Measurements from ENCODE around the gene MAP2K5.

Gene MAP2K5

DNA sequence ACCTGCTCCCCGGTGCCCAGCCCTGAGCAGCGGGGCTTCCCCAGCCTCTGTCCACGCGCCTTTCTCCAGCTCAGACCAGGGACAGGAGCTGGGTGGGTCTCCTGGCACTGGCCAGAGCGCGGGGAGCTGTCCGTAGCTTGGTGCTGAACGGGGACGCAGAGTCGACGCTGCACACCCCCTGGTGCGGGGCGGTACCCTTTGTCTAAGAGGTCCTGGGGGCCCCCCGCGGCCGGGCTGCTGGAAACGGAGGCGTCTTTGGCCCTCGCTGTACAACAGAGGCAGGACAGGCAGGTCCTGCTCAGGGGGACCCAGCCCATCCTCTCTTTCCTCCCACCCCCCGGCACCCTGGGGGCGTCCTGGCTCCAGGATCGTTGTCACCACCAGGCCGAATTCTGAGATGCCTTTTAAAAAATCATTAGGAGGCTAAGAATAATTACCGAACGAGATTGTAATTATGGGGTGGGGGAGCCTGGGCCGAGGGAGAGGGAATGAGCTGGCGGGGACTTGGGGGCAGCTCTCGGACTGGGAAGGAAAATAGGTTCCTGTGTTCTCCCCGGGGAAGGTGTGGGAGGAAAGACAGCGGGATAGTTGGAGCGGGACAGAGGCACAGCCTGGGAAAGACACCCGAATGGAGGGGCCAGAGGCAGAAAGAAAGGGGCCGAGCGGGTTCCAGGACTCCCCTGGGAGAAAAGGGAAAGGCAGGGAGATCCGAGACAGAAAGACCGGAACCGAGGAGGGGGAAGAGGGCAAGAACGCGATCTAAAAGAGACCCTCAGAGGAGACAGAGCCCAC lies 278.7 kb downstream of the MAP2K5 start:
- Mint-ChIP-seq H3K27ac (no peak overlapping the region), H3K4me1 (peaks cover 48% of the 10 kb centered on the region)
- ATAC-seq, result peak; percentile 47

DNA sequence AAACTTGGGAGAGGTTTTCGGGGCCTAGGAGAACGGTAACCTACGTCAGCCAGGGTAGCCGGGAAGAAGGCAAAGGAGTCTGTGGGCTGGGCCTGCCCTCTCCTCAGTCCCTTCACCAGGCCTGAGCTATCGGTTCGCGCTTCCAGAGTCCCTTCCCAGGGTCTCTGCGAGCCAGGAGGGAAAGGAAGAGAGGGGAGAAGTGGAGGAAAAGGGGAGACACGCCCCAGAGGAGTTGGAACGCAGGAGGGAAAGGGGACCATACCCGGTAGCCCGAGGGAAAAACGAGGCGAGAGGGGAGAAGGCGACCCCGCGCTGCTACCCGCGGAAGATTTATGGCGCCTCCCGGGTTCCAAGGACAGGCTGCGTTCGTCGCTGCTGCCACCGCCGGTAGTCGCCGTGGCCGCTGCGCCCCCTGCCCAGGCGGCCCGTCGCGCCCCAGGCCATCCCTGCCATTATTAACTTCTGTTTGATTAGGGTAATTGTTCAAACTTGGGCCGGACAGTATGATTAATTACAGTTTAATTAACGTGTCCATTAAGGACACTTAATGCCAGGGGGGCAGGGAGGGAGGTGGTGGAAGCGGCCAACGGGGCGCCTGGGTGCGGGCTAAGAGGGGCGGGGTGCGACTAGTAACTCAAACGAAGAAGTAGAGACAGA lies 279.4 kb downstream of the MAP2K5 start:
- no peak overlapping the region for H3K27ac Mint-ChIP-seq
- H3K36me3 Mint-ChIP-seq, result peaks cover 21% of the 10 kb centered on the region
- DNase-seq (ENCODE audit: low spot score in 2 of 2) (no peak), ATAC-seq (no peak)
- H3K9me3 Mint-ChIP-seq, result no peaks in the 10 kb centered on the region
- H3K4me3 Mint-ChIP-seq, result peak overlapping the region; percentile 49
- H3K4me1 Mint-ChIP-seq, result peaks cover 51% of the 10 kb centered on the region

More for the DNA sequence above, 278.7 kb downstream of the MAP2K5 start:
- Mint-ChIP-seq H3K9me3 (no peaks in the 10 kb centered on the region), H3K36me3 (peaks cover 18% of the 10 kb centered on the region), H3K4me3 (peak overlapping the region; percentile 49)
- DNase-seq (ENCODE audit: low spot score in 2 of 2), result peak in 1 of 2 donors; percentile 67

DNA sequence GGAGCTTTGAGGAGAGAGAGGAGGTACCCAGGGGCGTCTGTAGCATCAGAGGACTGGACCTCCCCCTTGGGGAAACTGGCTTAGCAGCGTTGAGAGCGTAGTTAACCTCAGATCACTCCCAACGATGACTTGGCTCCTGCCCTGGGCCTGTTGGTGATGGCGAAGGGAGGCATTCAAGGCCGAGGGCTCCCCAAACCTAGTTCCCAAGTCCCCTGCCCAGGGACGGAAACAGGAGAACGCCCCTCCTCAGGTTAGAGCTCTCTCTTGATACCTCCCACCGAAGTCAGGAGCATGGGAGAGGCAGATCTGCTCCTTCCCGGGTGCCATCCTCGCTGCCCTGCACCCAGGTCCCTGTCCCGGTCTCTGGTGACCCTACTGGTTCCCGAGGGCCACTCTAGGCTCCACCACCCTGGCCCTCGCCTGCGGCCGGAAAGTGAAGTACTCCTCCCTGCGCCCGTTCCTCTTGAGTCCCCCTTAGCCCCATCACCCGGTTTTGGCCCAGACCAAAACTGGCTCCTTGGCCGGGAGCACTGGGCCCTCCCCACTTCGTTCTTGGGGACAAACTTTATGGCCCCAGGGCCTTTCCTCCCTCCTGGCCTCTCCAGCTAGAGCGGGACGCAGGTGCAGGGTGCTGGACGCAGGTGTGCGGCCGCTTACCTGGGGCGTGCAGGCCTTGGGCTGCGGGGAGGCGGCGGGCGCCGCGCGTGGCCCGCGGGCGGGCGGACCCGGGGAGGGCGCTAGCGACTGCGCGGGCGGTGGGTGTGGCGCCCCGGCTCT lies 280.2 kb downstream of the MAP2K5 start:
- Mint-ChIP-seq H3K4me1 (peaks cover 51% of the 10 kb centered on the region), H3K36me3 (peaks cover 21% of the 10 kb centered on the region), H3K27ac (no peak overlapping the region), H3K4me3 (peak overlapping the region; percentile 49), H3K9me3 (no peaks in the 10 kb centered on the region)
- DNase-seq (ENCODE audit: low spot score in 2 of 2) (peak in 1 of 2 donors; percentile 52), ATAC-seq (no peak)

DNA sequence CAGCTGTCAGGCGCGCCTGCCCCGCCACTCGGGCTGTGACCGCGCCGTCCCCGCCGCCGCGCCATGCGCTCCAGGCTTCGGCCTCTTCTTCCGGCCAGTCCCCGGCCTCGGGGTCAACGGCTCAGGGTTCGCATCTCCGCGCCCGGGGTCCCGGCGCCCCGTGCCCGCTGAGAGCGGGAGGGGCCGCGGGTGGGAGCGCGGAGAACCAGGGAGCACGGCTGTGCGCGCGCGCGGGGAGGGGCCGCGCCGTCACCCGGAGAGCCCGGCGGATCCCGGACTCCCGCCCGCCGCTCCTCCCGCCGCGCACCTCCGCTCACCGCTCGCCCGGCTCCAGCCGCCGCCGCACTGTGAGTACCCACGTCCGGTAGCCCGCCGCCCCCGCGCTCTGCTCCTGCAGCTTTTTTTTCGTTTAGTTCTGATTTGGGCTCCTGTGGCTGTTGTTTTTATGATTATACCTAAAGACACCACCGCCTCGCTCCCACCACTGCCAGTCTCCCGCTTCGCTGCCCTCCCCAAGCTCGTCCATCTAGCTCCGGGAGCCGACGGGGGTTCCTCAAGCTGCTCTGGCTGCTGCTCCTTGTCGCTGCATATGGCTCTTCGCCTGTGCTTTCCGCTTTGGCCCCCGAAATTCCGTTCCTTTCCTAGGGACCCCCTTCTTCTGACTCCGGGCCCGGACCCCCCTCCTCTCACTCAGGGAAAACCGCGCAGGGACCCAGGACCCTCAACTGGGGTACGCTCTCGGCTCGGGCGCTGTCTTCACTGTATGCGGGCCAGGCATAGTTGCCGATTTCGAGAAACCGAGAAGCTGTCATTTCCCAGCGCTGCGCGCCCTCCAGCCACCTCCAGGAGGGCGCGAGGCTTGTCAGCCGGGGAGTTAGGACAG lies 281.1 kb downstream of the MAP2K5 start:
- Mint-ChIP-seq H3K36me3 (peaks cover 21% of the 10 kb centered on the region), H3K4me3 (peak overlapping the region; percentile 75), H3K9me3 (no peaks in the 10 kb centered on the region), H3K4me1 (peaks cover 57% of the 10 kb centered on the region), H3K27ac (peak overlapping the region; percentile 55)
- peak; percentile 41 for ATAC-seq
- peak in 1 of 2 donors; percentile 50 for DNase-seq (ENCODE audit: low spot score in 2 of 2)

DNA sequence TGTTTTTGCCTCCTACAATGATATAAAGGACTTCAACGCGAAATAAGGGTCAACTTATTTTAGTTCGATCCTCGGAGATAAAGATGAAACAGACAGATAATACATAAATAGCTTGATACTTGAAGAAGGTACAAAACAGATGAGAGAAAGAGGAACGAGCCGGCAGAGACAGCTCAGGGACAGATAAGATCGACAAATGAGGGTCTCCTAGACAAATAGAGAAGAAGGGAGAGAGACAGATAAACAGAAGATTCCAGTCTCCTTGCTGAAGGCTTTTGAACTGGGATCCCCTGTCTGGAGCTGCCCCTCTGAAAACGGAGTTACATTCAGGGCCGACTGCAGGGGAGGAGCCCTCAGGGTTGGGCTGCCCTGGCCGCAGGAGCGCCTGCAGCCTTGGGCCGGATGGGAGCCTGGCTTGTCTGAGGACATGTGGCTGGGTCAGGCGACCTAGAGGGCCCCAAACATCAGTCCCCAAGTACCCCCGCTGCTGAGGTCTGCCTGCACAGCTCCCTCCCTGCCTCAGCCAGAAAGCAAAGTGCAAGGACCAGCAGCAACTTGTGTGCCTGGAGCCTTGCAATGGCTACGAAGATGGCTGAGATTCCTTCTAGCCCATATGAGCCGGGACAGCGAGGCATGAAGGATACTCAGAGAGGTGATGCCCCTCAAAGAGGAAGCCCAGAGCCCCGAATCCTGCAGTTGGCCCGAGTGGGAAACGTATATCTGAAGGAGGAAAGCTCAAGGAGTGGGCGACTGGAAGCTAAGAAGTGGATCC lies 281.9 kb downstream of the MAP2K5 start:
- peak in 1 of 2 donors; percentile 52 for DNase-seq (ENCODE audit: low spot score in 2 of 2)
- H3K36me3 Mint-ChIP-seq, result peaks cover 21% of the 10 kb centered on the region
- H3K9me3 Mint-ChIP-seq, result no peaks in the 10 kb centered on the region
- H3K27ac Mint-ChIP-seq, result peak overlapping the region; percentile 55
- peak overlapping the region; percentile 75 for H3K4me3 Mint-ChIP-seq
- peaks cover 61% of the 10 kb centered on the region for H3K4me1 Mint-ChIP-seq
- ATAC-seq, result no peak

DNA sequence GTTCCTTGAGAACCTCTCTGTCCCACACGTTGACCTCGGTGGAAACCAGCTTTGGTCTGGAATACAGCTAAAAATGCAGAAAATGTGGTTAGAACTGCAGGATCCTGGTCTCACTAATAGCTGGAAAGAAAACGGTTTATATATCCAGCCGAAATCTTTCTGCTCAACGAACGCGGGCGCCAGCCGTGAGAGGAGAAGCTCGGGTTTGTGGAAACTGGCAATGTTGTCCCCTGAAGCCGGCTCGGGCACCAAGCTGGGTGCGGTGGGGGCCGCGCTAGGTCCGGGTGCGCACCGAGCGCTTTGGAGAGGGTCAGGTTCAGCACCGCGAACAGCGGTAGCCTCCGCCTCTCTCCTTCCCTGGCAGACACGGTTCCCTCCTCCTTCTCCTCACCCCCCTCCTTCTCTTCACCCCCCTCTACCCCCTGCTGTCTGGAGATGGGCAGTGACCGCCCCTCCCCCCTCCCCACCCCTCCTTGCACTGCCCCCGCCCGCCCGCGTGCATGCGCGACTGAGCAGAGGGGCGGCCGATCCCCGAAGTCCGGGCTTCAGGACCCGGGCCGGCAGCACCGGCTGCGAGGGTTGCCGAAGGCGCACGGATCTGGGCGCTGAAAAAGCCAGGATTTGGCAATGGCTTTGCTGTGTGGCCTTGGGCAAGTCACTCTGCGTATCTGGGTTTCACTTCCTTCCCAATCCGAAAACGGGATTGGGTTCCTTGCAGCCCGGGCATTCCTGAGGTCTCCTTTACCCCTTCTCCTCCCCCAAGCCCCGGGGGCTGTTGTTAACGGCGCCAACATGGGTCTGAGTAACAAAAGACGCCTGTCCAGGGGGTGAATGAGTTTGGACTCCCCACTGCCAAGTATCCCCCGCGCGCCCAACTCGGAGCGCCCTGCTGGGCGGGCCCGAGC lies 282.7 kb downstream of the MAP2K5 start, which contains the start of gene SKOR1:
TSS of gene SKOR1 (plus strand) at position 534 of the 905 bp plus-strand sequence. CDS start at position 628, 94 bp downstream.
- no peaks in the 10 kb centered on the region for H3K9me3 Mint-ChIP-seq
- H3K4me1 Mint-ChIP-seq, result peaks cover 62% of the 10 kb centered on the region
- no peak within 1 kb of the TSS for H3K27ac Mint-ChIP-seq
- ATAC-seq (no peak), DNase-seq (ENCODE audit: low spot score in 2 of 2) (peak in 1 of 2 donors; percentile 57)
- peak within 1 kb of the TSS; percentile 18 for H3K4me3 Mint-ChIP-seq
- peaks cover 21% of the 10 kb centered on the region for H3K36me3 Mint-ChIP-seq

DNA sequence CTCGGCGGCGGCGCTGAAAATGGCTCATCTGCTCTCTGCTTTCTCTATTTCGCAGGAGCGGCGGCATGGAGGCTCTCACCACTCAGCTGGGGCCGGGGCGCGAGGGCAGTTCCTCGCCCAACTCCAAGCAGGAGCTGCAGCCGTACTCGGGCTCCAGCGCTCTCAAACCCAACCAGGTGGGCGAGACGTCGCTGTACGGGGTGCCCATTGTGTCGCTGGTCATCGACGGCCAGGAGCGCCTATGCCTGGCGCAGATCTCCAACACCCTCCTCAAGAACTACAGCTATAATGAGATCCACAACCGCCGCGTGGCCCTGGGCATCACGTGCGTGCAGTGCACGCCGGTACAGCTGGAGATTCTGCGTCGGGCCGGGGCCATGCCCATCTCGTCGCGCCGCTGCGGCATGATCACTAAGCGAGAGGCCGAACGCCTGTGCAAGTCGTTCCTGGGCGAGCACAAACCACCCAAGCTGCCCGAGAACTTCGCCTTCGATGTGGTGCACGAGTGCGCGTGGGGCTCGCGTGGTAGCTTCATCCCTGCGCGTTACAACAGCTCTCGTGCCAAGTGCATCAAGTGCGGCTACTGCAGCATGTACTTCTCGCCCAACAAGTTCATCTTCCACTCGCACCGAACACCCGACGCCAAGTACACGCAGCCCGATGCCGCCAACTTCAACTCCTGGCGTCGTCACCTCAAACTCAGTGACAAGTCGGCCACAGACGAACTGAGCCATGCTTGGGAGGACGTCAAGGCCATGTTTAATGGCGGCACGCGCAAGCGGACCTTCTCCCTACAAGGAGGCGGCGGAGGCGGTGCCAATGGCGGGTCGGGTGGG lies 283.6 kb downstream of the MAP2K5 start:
- Mint-ChIP-seq H3K4me3 (peak overlapping the region; percentile 18), H3K4me1 (peaks cover 53% of the 10 kb centered on the region), H3K9me3 (no peaks in the 10 kb centered on the region), H3K36me3 (peaks cover 21% of the 10 kb centered on the region), H3K27ac (no peak overlapping the region)
- ATAC-seq (no peak), DNase-seq (ENCODE audit: low spot score in 2 of 2) (peak in 1 of 2 donors; percentile 56)

DNA sequence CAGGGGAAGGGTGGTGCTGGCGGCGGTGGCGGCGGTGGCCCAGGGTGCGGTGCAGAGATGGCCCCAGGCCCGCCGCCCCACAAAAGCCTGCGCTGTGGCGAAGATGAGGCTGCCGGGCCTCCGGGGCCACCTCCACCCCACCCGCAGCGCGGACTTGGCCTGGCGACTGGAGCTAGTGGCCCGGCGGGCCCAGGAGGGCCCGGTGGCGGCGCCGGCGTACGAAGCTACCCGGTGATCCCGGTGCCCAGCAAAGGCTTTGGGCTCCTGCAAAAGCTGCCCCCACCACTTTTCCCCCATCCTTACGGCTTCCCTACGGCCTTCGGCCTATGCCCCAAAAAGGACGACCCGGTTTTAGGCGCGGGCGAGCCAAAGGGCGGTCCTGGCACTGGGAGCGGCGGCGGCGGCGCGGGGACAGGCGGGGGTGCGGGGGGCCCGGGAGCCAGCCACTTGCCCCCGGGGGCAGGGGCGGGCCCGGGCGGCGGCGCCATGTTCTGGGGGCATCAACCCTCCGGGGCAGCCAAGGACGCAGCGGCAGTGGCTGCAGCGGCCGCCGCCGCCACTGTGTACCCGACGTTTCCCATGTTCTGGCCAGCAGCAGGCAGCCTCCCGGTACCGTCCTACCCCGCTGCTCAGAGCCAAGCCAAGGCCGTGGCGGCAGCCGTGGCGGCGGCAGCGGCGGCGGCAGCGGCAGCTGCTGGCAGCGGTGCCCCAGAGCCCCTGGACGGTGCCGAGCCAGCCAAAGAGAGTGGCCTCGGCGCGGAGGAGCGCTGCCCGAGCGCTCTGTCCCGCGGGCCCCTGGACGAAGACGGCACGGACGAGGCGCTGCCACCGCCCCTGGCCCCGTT lies 284.4 kb downstream of the MAP2K5 start:
- Mint-ChIP-seq H3K27ac (no peak overlapping the region), H3K4me1 (peaks cover 45% of the 10 kb centered on the region), H3K4me3 (peak overlapping the region; percentile 18), H3K36me3 (peaks cover 17% of the 10 kb centered on the region), H3K9me3 (no peaks in the 10 kb centered on the region)
- peak in 1 of 2 donors; percentile 51 for DNase-seq (ENCODE audit: low spot score in 2 of 2)
- no peak for ATAC-seq

DNA sequence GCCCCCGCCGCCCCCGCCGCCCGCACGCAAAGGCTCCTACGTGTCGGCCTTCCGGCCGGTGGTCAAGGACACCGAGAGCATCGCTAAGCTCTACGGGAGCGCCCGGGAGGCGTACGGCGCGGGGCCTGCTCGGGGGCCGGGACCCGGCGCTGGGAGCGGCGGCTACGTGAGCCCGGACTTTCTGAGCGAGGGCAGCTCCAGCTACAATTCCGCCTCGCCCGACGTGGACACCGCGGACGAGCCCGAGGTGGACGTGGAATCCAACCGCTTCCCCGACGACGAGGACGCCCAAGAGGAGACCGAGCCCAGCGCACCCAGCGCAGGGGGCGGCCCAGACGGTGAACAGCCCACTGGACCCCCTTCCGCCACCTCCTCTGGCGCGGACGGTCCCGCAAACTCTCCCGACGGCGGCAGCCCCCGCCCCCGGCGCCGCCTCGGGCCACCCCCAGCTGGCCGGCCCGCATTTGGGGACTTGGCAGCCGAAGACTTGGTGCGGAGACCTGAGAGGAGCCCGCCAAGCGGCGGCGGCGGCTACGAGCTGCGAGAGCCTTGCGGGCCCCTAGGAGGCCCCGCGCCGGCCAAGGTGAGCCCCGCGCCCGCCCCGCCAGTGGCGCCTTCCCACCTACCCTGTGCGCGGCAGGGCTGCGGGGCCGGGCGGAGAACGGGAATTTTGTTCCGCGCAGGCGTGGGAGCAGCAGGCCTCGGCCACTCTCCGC lies 285.2 kb downstream of the MAP2K5 start:
- Mint-ChIP-seq H3K4me3 (peak overlapping the region; percentile 37), H3K36me3 (peaks cover 16% of the 10 kb centered on the region), H3K4me1 (peaks cover 37% of the 10 kb centered on the region), H3K9me3 (no peaks in the 10 kb centered on the region), H3K27ac (no peak overlapping the region)
- no peak for DNase-seq (ENCODE audit: low spot score in 2 of 2)
- no peak for ATAC-seq

DNA sequence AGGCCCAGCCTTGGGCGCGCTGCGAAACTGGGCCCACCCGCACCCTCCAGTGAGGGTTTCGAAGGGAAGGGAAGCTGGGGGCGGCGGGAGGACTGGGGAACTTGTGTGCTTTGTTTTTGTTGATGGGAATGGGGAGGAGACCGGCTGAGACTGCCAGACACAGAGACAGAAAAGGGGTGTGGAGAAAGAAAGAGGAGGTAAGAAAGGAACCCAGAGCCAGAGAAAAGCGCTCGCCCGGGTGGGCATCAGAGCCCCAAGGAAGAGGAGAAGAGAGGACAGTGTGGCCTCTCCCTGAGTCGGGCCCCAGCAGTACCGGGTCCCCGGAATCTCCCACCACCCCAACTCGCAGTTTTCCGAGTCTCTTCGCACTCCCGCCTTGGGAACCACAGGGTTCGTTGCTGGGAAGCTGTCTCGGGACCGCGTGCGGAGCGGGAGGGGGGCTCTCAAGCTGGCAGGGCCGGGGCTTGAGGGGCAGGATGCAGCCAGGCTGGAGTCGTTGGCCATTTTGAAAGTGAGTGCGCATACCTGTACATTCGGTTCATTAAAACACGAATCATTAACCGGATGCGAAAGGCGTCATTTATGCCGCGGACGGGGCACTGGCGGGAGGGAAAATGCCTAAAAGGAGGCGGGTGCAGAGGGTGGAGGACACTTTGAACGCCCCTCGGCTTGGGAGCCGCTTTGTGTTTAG lies 285.9 kb downstream of the MAP2K5 start:
- Mint-ChIP-seq H3K4me1 (peaks cover 42% of the 10 kb centered on the region), H3K9me3 (no peaks in the 10 kb centered on the region), H3K27ac (no peak overlapping the region), H3K4me3 (peak overlapping the region; percentile 37), H3K36me3 (peaks cover 16% of the 10 kb centered on the region)
- DNase-seq (ENCODE audit: low spot score in 2 of 2), result peak in 1 of 2 donors; percentile 55
- ATAC-seq, result no peak
